Ovary (tissue), 3 donors: ENCODE data around the gene CYS1.

Source experiments
- EP300 ChIP-seq: sonication (generic); formaldehyde crosslinking; IDR thresholded peaks from one replicate; pipeline ENCODE4 v1.6.1; 2017; ENCODE audit warnings: antibody characterized with exemption
- TF ChIP-seq, protein P1 (sequence below), 3 donors: fragments of 450-650 bp in 2 of 3; fragments of 200-600 bp in 1 of 3; IDR thresholded peaks; one replicate each; pipeline versions ENCODE4 v1.5.1 to v1.8.0; 2016 to 2022; ENCODE audit warnings: antibody characterized with exemption in 3 of 3, mild to moderate bottlenecking in 1 of 3
- donor health status: DM: no; HTN: no; CAD: no.

- TF ChIP-seq, protein P1, sequence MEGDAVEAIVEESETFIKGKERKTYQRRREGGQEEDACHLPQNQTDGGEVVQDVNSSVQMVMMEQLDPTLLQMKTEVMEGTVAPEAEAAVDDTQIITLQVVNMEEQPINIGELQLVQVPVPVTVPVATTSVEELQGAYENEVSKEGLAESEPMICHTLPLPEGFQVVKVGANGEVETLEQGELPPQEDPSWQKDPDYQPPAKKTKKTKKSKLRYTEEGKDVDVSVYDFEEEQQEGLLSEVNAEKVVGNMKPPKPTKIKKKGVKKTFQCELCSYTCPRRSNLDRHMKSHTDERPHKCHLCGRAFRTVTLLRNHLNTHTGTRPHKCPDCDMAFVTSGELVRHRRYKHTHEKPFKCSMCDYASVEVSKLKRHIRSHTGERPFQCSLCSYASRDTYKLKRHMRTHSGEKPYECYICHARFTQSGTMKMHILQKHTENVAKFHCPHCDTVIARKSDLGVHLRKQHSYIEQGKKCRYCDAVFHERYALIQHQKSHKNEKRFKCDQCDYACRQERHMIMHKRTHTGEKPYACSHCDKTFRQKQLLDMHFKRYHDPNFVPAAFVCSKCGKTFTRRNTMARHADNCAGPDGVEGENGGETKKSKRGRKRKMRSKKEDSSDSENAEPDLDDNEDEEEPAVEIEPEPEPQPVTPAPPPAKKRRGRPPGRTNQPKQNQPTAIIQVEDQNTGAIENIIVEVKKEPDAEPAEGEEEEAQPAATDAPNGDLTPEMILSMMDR (IDR thresholded peaks at IDR 0.05), result no peak
- no peak for TF ChIP-seq EP300
These were observed 61.0 kb downstream of the CYS1 start for GRCh38 chr2:10019174-10019573.
